ENCODE measurements around the gene IL20RB. TPM values are rescaled to one million over a fixed set of nuclear protein-coding genes. Genes with fewer than 3 reads are reported as not detected.

The IL20RB gene
- total and polyA plus RNA-seq, 4 donors, result 0.14 to 1.3 (median 0.33) TPM

DNA sequence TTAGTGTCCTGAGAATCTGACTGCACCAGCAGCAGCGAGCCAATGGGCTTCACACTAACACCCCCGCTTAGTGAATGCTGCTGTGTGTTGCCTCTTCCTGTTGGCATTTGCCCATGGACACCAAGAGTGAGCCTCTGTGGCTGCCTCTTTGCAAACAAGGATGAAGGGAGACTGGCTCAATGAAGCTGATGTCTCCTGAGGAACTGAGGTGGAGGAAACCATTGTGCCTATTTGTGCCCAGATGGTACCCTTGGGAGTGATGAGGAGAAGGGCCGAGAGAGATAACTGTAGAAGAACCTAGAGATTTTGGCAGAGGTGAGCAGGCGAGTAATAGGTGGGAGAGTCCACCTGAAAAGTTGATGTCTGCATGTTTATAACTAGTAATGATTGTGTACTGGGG is 51.2 kb downstream of the IL20RB start:
- H3K36me3 ChIP-seq (ENCODE audit: control insufficient read depth in 4 of 4, insufficient read depth in 3 of 4, low read depth in 1 of 4, low read length in 3 of 4), result no peaks in the 10 kb centered on the region
- peaks cover 0 to 4% (median 0%) of the 10 kb centered on the region in 4 donors for H3K4me1 ChIP-seq (ENCODE audit: control insufficient read depth in 4 of 4, insufficient read depth in 4 of 4, low read length in 3 of 4)
- no peak overlapping the region for H3K4me3 ChIP-seq (ENCODE audit: low read depth in 1 of 3, low read length in 3 of 3)
- no peaks in the 10 kb centered on the region for H3K27me3 ChIP-seq (ENCODE audit: control insufficient read depth in 4 of 4, insufficient read depth in 4 of 4, low read length in 3 of 4)
- H3K9me3 ChIP-seq (ENCODE audit: control insufficient read depth in 4 of 4, low read length in 3 of 4), result no peaks in the 10 kb centered on the region
- no peak overlapping the region for H3K27ac ChIP-seq (ENCODE audit: low read depth in 1 of 2, low read length in 2 of 2)
- WGBS, result 93% methylated on average over 4 of the region's 4 CpGs
- no peak for TF ChIP-seq SP1 (IDR thresholded peaks at IDR 0.05)
- TF ChIP-seq GABPA (IDR thresholded peaks at IDR 0.05 in 1 of 2, conservative IDR thresholded peaks at IDR 0.05 in 1 of 2), result no peak
- TF ChIP-seq, protein P1, sequence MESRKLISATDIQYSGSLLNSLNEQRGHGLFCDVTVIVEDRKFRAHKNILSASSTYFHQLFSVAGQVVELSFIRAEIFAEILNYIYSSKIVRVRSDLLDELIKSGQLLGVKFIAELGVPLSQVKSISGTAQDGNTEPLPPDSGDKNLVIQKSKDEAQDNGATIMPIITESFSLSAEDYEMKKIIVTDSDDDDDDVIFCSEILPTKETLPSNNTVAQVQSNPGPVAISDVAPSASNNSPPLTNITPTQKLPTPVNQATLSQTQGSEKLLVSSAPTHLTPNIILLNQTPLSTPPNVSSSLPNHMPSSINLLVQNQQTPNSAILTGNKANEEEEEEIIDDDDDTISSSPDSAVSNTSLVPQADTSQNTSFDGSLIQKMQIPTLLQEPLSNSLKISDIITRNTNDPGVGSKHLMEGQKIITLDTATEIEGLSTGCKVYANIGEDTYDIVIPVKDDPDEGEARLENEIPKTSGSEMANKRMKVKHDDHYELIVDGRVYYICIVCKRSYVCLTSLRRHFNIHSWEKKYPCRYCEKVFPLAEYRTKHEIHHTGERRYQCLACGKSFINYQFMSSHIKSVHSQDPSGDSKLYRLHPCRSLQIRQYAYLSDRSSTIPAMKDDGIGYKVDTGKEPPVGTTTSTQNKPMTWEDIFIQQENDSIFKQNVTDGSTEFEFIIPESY (IDR thresholded peaks at IDR 0.05), result no peak
- TF ChIP-seq FOXA2 (IDR thresholded peaks at IDR 0.05), result no peak
- no peak for TF ChIP-seq JUND (IDR thresholded peaks at IDR 0.05)
- no peak for TF ChIP-seq HNF4G (IDR thresholded peaks at IDR 0.05)
- TF ChIP-seq RAD21 (IDR thresholded peaks at IDR 0.05), result no peak
- TF ChIP-seq RXRA (IDR thresholded peaks at IDR 0.05), result no peak
- TF ChIP-seq, protein P2, sequence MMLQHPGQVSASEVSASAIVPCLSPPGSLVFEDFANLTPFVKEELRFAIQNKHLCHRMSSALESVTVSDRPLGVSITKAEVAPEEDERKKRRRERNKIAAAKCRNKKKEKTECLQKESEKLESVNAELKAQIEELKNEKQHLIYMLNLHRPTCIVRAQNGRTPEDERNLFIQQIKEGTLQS (IDR thresholded peaks at IDR 0.05), result no peak
- TF ChIP-seq TAF1 (conservative IDR thresholded peaks at IDR 0.05), result no peak
- no peak for TF ChIP-seq HNF4A (conservative IDR thresholded peaks at IDR 0.05)
- TF ChIP-seq YY1 (IDR thresholded peaks at IDR 0.05), result no peak
- no peak overlapping the region for H3K9ac ChIP-seq (ENCODE audit: low read depth in 1 of 2, low read length in 2 of 2)
- peak; percentile 8 for DNase-seq (ENCODE audit: low spot score)

DNA sequence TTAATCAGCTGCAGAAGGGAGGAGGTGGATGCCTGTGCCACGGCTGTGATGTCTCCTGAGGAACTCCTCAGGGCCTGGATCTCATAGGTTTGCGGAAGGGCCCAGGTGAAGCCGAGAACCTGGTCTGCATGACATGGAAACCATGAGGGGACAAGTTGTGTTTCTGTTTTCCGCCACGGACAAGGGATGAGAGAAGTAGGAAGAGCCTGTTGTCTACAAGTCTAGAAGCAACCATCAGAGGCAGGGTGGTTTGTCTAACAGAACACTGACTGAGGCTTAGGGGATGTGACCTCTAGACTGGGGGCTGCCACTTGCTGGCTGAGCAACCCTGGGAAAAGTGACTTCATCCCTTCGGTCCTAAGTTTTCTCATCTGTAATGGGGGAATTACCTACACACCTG is 52.4 kb downstream of the IL20RB start:
- no peaks in the 10 kb centered on the region for H3K36me3 ChIP-seq (ENCODE audit: control insufficient read depth in 4 of 4, insufficient read depth in 3 of 4, low read depth in 1 of 4, low read length in 3 of 4)
- H3K9ac ChIP-seq (ENCODE audit: low read depth in 1 of 2, low read length in 2 of 2), result no peak overlapping the region
- H3K27ac ChIP-seq (ENCODE audit: low read depth in 1 of 2, low read length in 2 of 2), result no peak overlapping the region
- no peak for DNase-seq (ENCODE audit: low spot score)
- H3K27me3 ChIP-seq (ENCODE audit: control insufficient read depth in 4 of 4, insufficient read depth in 4 of 4, low read length in 3 of 4), result no peaks in the 10 kb centered on the region
- TF ChIP-seq RAD21 (IDR thresholded peaks at IDR 0.05), result no peak
- TF ChIP-seq, protein P2 (IDR thresholded peaks at IDR 0.05), result no peak
- no peak for TF ChIP-seq JUND (IDR thresholded peaks at IDR 0.05)
- no peak for TF ChIP-seq GABPA (IDR thresholded peaks at IDR 0.05 in 1 of 2, conservative IDR thresholded peaks at IDR 0.05 in 1 of 2)
- no peak for TF ChIP-seq HNF4A (conservative IDR thresholded peaks at IDR 0.05)
- TF ChIP-seq EGR1 (IDR thresholded peaks at IDR 0.05; ENCODE audit: low read depth in 2 of 2), result no peak
- TF ChIP-seq, protein P3, sequence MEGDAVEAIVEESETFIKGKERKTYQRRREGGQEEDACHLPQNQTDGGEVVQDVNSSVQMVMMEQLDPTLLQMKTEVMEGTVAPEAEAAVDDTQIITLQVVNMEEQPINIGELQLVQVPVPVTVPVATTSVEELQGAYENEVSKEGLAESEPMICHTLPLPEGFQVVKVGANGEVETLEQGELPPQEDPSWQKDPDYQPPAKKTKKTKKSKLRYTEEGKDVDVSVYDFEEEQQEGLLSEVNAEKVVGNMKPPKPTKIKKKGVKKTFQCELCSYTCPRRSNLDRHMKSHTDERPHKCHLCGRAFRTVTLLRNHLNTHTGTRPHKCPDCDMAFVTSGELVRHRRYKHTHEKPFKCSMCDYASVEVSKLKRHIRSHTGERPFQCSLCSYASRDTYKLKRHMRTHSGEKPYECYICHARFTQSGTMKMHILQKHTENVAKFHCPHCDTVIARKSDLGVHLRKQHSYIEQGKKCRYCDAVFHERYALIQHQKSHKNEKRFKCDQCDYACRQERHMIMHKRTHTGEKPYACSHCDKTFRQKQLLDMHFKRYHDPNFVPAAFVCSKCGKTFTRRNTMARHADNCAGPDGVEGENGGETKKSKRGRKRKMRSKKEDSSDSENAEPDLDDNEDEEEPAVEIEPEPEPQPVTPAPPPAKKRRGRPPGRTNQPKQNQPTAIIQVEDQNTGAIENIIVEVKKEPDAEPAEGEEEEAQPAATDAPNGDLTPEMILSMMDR (IDR thresholded peaks at IDR 0.05; ENCODE audit: low read depth, low read length, missing input control), result no peak
- no peak for TF ChIP-seq YY1 (IDR thresholded peaks at IDR 0.05)
- TF ChIP-seq, protein P1 (IDR thresholded peaks at IDR 0.05), result no peak
- no peaks in the 10 kb centered on the region for H3K9me3 ChIP-seq (ENCODE audit: control insufficient read depth in 4 of 4, low read length in 3 of 4)
- no peak overlapping the region for H3K4me3 ChIP-seq (ENCODE audit: low read depth in 1 of 3, low read length in 3 of 3)
- 98% methylated on average over 6 of the region's 6 CpGs for WGBS
- peaks cover 0 to 5% (median 4%) of the 10 kb centered on the region in 4 donors for H3K4me1 ChIP-seq (ENCODE audit: control insufficient read depth in 4 of 4, insufficient read depth in 4 of 4, low read length in 3 of 4)
